Activated CD8-positive, alpha-beta T cell treated with anti-CD3 and anti-CD28 coated beads for 36 hours (primary cell): ENCODE measurements around the gene MAGEA9. TPM values are rescaled to one million over a fixed set of nuclear protein-coding genes. Genes with fewer than 3 reads are reported as not detected.
"Not testable (repeated sequence)": the region's sequence is repeated elsewhere in the genome, so short reads cannot be mapped to it uniquely, and the experiment has no call there.

ENCODE experiments used
- ATAC-seq: fragments of 200-7000 bp; cut with Tn5 transposase; one replicate; pipeline ENCODE4 v1.10.0; 2021; ENCODE audit warnings: mild to moderate bottlenecking, moderate library complexity
- CTCF ChIA-PET: fragments of 350-600 bp; sonication (Branson Sonifier 250); formaldehyde crosslinking; loops from one replicate; lab custom pipeline; 2021; ENCODE audit warnings: antibody characterized with exemption; lab: Charles Lee
- POLR2A ChIA-PET: fragments of 350-600 bp; sonication (Branson Sonifier 250); formaldehyde crosslinking; loops from one replicate; lab custom pipeline; 2021; ENCODE audit warnings: antibody characterized with exemption; lab: Charles Lee
- DNase-seq: peaks from one replicate; pipeline ENCODE4 v3.0.0-alpha.2; 2020
- H3K27ac Mint-ChIP-seq: one replicate; pipeline ENCODE4 v1.8.0; 2021; ENCODE audit warnings: mild to moderate bottlenecking, mixed read lengths
- H3K27me3 Mint-ChIP-seq: one replicate; pipeline ENCODE4 v1.8.0; 2021; ENCODE audit warnings: mixed read lengths
- H3K36me3 Mint-ChIP-seq: one replicate; pipeline ENCODE4 v1.8.0; 2021; ENCODE audit warnings: low read depth, mixed read lengths
- H3K4me1 Mint-ChIP-seq: one replicate; pipeline ENCODE4 v1.8.0; 2021; ENCODE audit warnings: low read depth, mixed read lengths
- H3K4me3 Mint-ChIP-seq: one replicate; pipeline ENCODE4 v1.8.0; 2021; ENCODE audit warnings: mild to moderate bottlenecking, moderate library complexity, mixed read lengths
- H3K9me3 Mint-ChIP-seq: one replicate; pipeline ENCODE4 v1.8.0; 2021; ENCODE audit warnings: mixed read lengths
- intact Hi-C: fragments of 100-400 bp; cut with micrococcal nuclease; formaldehyde crosslinking; loops from one replicate; pipeline ENCODE4 v1.10.0; 2022
- total RNA-seq, 2 experiments: library from RNA; stranded (reverse); gene quantifications; one replicate each; pipeline ENCODE4 v1.2.3, GENCODE V29; 2021
- TF ChIP-seq, protein P1 (sequence below): fragments of 200-600 bp; IDR thresholded peaks from one replicate; pipeline ENCODE4 v1.8.0; 2022; ENCODE audit warnings: antibody characterized with exemption, mild to moderate bottlenecking

Gene MAGEA9
- total RNA-seq, 2 experiments from 2014 or later: not detected

DNA sequence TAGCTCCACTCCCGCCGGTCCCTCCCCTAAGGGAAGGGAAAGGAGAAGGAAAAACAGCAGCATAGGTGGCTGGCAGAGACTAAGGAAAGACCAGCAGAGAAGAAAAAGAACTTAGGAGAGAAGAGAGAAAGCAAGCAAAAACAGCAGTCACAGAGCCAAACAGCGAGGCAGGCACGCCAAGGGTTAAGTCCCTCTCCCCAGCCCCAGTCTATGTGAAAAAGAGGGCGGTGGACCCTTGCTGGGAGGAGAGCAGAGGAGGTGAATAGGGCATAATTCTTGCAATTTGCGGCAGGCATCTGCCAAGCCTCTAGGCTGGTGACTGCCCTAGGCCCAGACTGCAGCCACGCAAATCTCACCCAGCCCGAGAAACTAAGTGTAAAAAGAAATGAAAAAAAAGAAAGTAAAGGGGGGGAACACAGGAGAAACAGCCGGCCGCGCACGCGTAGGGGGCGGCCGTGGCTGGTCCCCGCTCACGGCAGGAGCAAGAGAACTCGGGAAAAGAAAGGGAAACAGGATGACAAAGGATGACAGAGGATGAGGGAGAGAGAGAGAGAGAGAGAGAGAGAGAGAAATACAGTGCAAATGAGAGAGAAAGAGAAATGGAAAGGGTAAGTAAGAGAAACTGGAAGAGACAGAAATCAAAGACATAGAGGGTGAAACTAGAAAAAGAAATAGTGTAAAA, 48.6 kb downstream of the MAGEA9 start:
- ATAC-seq (peak; percentile 85), DNase-seq (peak; percentile 55)
- CTCF ChIA-PET: interaction anchor here (0.9 kb wide), 1 partner anchor 32 kb away, joined by 4 read pairs; no protein-coding TSS in a partner anchor
- intact Hi-C loops: loop anchor here (10.0 kb wide), 1 partner anchor 74 kb away; no protein-coding TSS in a partner anchor
- POLR2A ChIA-PET: no interaction called here
- Mint-ChIP-seq H3K27ac (peak overlapping the region; percentile 92), H3K27me3 (no peaks in the 10 kb centered on the region), H3K9me3 (no peaks in the 10 kb centered on the region), H3K36me3 (no peaks in the 10 kb centered on the region), H3K4me1 (peaks cover 32% of the 10 kb centered on the region), H3K4me3 (peak overlapping the region; percentile 71)
- TF ChIP-seq, protein P1, sequence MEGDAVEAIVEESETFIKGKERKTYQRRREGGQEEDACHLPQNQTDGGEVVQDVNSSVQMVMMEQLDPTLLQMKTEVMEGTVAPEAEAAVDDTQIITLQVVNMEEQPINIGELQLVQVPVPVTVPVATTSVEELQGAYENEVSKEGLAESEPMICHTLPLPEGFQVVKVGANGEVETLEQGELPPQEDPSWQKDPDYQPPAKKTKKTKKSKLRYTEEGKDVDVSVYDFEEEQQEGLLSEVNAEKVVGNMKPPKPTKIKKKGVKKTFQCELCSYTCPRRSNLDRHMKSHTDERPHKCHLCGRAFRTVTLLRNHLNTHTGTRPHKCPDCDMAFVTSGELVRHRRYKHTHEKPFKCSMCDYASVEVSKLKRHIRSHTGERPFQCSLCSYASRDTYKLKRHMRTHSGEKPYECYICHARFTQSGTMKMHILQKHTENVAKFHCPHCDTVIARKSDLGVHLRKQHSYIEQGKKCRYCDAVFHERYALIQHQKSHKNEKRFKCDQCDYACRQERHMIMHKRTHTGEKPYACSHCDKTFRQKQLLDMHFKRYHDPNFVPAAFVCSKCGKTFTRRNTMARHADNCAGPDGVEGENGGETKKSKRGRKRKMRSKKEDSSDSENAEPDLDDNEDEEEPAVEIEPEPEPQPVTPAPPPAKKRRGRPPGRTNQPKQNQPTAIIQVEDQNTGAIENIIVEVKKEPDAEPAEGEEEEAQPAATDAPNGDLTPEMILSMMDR: no peak

- ATAC-seq (no peak), DNase-seq (no peak)
- no peaks in the 10 kb centered on the region for H3K36me3 Mint-ChIP-seq
- POLR2A ChIA-PET: no interaction called here
- CTCF ChIA-PET: no interaction called here
- H3K27ac Mint-ChIP-seq: no peak overlapping the region
- peaks cover 27% of the 10 kb centered on the region for H3K4me1 Mint-ChIP-seq
- intact Hi-C loops: loop anchor here (10.0 kb wide), 1 partner anchor 73 kb away; no protein-coding TSS in a partner anchor
- H3K4me3 Mint-ChIP-seq: no peak overlapping the region
- TF ChIP-seq, protein P1: no peak
- H3K9me3 Mint-ChIP-seq: no peaks in the 10 kb centered on the region
- no peaks in the 10 kb centered on the region for H3K27me3 Mint-ChIP-seq
Measured at GRCh38 chrX:149831473-149831872, 49.7 kb downstream of the MAGEA9 start.

- ATAC-seq, H3K27me3 Mint-ChIP-seq, DNase-seq, H3K36me3 Mint-ChIP-seq, H3K4me3 Mint-ChIP-seq, CTCF ChIA-PET, H3K27ac Mint-ChIP-seq, H3K9me3 Mint-ChIP-seq, POLR2A ChIA-PET: not testable (repeated sequence)
- peaks cover 14% of the 10 kb centered on the region for H3K4me1 Mint-ChIP-seq
- intact Hi-C loops: loop anchor here (10.0 kb wide), 1 partner anchor 68 kb away; no protein-coding TSS in a partner anchor
Measured at GRCh38 chrX:149836728-149837127, 55.0 kb downstream of the MAGEA9 start.

GRCh38 chrX:149837167-149837566, 55.4 kb downstream of the MAGEA9 start:
- no peak for ATAC-seq
- CTCF ChIA-PET: no interaction called here
- no peaks in the 10 kb centered on the region for H3K27me3 Mint-ChIP-seq
- intact Hi-C loops: loop anchor here (10.0 kb wide), 1 partner anchor 68 kb away; no protein-coding TSS in a partner anchor
- DNase-seq: no peak
- TF ChIP-seq, protein P1: no peak
- peaks cover 14% of the 10 kb centered on the region for H3K4me1 Mint-ChIP-seq
- H3K9me3 Mint-ChIP-seq: no peaks in the 10 kb centered on the region
- no peaks in the 10 kb centered on the region for H3K36me3 Mint-ChIP-seq
- POLR2A ChIA-PET: no interaction called here
- no peak overlapping the region for H3K4me3 Mint-ChIP-seq
- H3K27ac Mint-ChIP-seq: no peak overlapping the region

Other genes with a start within 250 kb of the MAGEA9 start
- 10 to 100 TPM; 60.3 to 60.7 TPM for gene EOLA1, start 240.9 kb upstream of the MAGEA9 start, total RNA-seq
- gene HSFX3, start 232.0 kb upstream of the MAGEA9 start, total RNA-seq: not detected
- not detected for gene MAGEA9B, start 194.5 kb upstream of the MAGEA9 start, total RNA-seq
- gene HSFX2, start 186.6 kb upstream of the MAGEA9 start, total RNA-seq: not detected
- gene TMEM185A, start 150.1 kb upstream of the MAGEA9 start, total RNA-seq: 10 to 100 TPM; 13.2 to 14.6 TPM
- not detected for gene MAGEA11, start 69.9 kb upstream of the MAGEA9 start, total RNA-seq
- under 1 TPM; 0.31 to 0.61 TPM for gene HSFX1, start 7.9 kb upstream of the MAGEA9 start, total RNA-seq
- not detected for gene MAGEA8, start 99.3 kb downstream of the MAGEA9 start, total RNA-seq
- gene HSFX4, start 147.6 kb downstream of the MAGEA9 start, total RNA-seq: not detected
- 10 to 100 TPM; 23.2 to 25.8 TPM for gene EOLA2, start 156.6 kb downstream of the MAGEA9 start, total RNA-seq